MM.1S (cell line): ENCODE measurements around the gene KIAA1671.

ENCODE experiments used
- DNase-seq: peaks from one replicate; pipeline ENCODE4 v3.0.0-alpha.2; 2015
- H2AFZ ChIP-seq: fragments of 300-600 bp; sonication (generic); 2 replicates; pipeline ENCODE4 v1.6.0; 2016; ENCODE audit warnings: antibody characterized with exemption, low read length
- H3F3A ChIP-seq: fragments of 300-600 bp; sonication (generic); 2 replicates; pipeline ENCODE4 v1.6.1; 2016; ENCODE audit warnings: mild to moderate bottlenecking, antibody characterized with exemption, low read length, moderate library complexity, mixed read lengths; ENCODE audit not compliant: insufficient read depth
- H3K27ac ChIP-seq: fragments of 300-600 bp; sonication (generic); 2 replicates; pipeline ENCODE4 v1.5.1; 2016; ENCODE audit warnings: mild to moderate bottlenecking, low read length
- H3K27me3 ChIP-seq: fragments of 300-600 bp; sonication (generic); replicated peaks from 2 replicates; pipeline ENCODE4 v1.6.0; 2016; ENCODE audit warnings: low read length; ENCODE audit not compliant: insufficient read depth
- H3K36me3 ChIP-seq: fragments of 300-600 bp; sonication (generic); replicated peaks from 2 replicates; pipeline ENCODE4 v1.6.1; 2016; ENCODE audit warnings: mild to moderate bottlenecking, low read length, mixed read lengths; ENCODE audit not compliant: insufficient read depth
- H3K4me1 ChIP-seq: fragments of 300-600 bp; sonication (generic); 2 replicates; pipeline ENCODE4 v1.6.1; 2016; ENCODE audit warnings: low read length, mixed read lengths
- H3K4me2 ChIP-seq: fragments of 300-600 bp; sonication (generic); 2 replicates; pipeline ENCODE4 v1.6.0; 2016; ENCODE audit warnings: low read depth, low read length
- H3K4me3 ChIP-seq: fragments of 300-600 bp; sonication (generic); 2 replicates; pipeline ENCODE4 v1.5.1; 2016; ENCODE audit warnings: low read length, mixed read lengths
- H3K79me2 ChIP-seq: fragments of 300-600 bp; sonication (generic); 2 replicates; pipeline ENCODE4 v1.6.1; 2016; ENCODE audit warnings: mixed run types, low read length, mixed read lengths
- H3K9ac ChIP-seq: fragments of 300-600 bp; sonication (generic); 2 replicates; pipeline ENCODE4 v1.6.1; 2016; ENCODE audit warnings: low read length, mixed read lengths
- H3K9me2 ChIP-seq: fragments of 300-600 bp; sonication (generic); replicated peaks from 2 replicates; pipeline ENCODE4 v1.6.1; 2016; ENCODE audit warnings: mild to moderate bottlenecking, low read length, mixed read lengths; ENCODE audit not compliant: insufficient read depth
- H3K9me3 ChIP-seq: fragments of 300-600 bp; sonication (generic); replicated peaks from 2 replicates; pipeline ENCODE4 v1.6.1; 2016; ENCODE audit warnings: mild to moderate bottlenecking, low read length, mixed read lengths; ENCODE audit not compliant: insufficient read depth
- H4K20me1 ChIP-seq: fragments of 300-600 bp; sonication (generic); 2 replicates; pipeline ENCODE4 v1.6.1; 2016; ENCODE audit warnings: mild to moderate bottlenecking, low read length, moderate library complexity, mixed read lengths; ENCODE audit not compliant: insufficient read depth
- EZH2 ChIP-seq: fragments of 300-600 bp; sonication (generic); optimal IDR thresholded peaks from 2 replicates; pipeline ENCODE3; 2017; ENCODE audit warnings: low read depth, mild to moderate bottlenecking, antibody characterized with exemption, low read length, mixed read lengths
- EZH2phosphoT487 ChIP-seq: fragments of 300-600 bp; sonication (generic); IDR thresholded peaks from 2 replicates; pipeline ENCODE4 v1.6.1; 2018; ENCODE audit warnings: antibody characterized with exemption, low read length
- TF ChIP-seq, protein P1 (sequence below): fragments of 300-600 bp; sonication (generic); IDR thresholded peaks from 2 replicates; pipeline ENCODE4 v1.5.1; 2016; ENCODE audit warnings: antibody characterized with exemption, low read length, mixed read lengths

The KIAA1671 gene

DNA sequence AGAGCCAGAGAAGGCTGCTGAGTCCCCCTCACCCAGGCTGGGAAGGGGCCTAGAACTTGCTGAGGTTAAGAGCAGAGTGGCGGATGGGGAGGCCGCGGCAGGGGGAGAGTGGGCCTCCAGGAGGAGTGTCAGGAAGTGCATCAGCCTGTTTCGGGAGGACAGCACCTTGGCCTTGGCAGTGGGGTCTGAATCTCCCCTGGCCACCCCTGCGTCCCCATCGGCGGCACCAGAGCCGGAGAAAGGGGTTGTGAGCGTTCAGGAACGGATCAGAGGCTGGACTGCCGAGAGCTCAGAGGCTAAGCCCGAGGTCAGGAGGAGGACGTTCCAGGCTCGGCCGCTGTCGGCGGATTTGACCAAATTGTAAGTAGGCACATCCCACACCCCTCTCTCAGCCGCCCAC, 76.7 kb downstream of the KIAA1671 start:
- no peaks in the 10 kb centered on the region for H4K20me1 ChIP-seq
- no peak overlapping the region for H2AFZ ChIP-seq
- H3K4me1 ChIP-seq: peaks cover 10% of the 10 kb centered on the region
- no peak for DNase-seq
- no peak overlapping the region for H3K4me2 ChIP-seq
- no peak overlapping the region for H3K4me3 ChIP-seq
- TF ChIP-seq EZH2phosphoT487 (no peak), EZH2 (no peak)
- TF ChIP-seq, protein P1, sequence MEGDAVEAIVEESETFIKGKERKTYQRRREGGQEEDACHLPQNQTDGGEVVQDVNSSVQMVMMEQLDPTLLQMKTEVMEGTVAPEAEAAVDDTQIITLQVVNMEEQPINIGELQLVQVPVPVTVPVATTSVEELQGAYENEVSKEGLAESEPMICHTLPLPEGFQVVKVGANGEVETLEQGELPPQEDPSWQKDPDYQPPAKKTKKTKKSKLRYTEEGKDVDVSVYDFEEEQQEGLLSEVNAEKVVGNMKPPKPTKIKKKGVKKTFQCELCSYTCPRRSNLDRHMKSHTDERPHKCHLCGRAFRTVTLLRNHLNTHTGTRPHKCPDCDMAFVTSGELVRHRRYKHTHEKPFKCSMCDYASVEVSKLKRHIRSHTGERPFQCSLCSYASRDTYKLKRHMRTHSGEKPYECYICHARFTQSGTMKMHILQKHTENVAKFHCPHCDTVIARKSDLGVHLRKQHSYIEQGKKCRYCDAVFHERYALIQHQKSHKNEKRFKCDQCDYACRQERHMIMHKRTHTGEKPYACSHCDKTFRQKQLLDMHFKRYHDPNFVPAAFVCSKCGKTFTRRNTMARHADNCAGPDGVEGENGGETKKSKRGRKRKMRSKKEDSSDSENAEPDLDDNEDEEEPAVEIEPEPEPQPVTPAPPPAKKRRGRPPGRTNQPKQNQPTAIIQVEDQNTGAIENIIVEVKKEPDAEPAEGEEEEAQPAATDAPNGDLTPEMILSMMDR: no peak
- H3K27ac ChIP-seq: no peak overlapping the region
- H3K79me2 ChIP-seq: no peaks in the 10 kb centered on the region
- no peaks in the 10 kb centered on the region for H3K27me3 ChIP-seq
- H3K36me3 ChIP-seq: no peaks in the 10 kb centered on the region
- H3K9ac ChIP-seq: no peak overlapping the region
- no peaks in the 10 kb centered on the region for H3F3A ChIP-seq
- H3K9me3 ChIP-seq: no peaks in the 10 kb centered on the region
- H3K9me2 ChIP-seq: no peaks in the 10 kb centered on the region

DNA sequence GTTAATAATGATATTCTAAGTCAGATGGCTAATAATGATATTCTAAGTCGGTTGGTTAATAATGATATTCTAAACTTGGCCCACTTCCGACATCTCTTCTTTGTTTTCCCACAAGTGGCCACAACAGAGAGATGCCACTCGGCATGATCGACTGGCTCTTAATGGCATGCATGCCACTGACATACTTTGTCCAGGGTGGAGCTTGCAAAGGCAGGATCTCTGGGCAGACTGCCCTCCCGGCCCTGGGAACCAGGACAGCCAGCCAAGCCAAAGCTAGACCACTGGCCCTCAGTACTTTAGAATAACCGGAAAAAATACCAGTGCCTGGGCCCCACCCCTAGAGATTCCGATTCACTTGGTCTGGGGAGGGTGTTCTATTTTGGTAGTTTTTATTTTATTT, 78.1 kb downstream of the KIAA1671 start:
- no peak for DNase-seq
- no peaks in the 10 kb centered on the region for H3K27me3 ChIP-seq
- no peaks in the 10 kb centered on the region for H3F3A ChIP-seq
- no peak overlapping the region for H3K9ac ChIP-seq
- H2AFZ ChIP-seq: no peak overlapping the region
- H3K36me3 ChIP-seq: no peaks in the 10 kb centered on the region
- no peaks in the 10 kb centered on the region for H3K9me3 ChIP-seq
- no peak overlapping the region for H3K27ac ChIP-seq
- H3K9me2 ChIP-seq: no peaks in the 10 kb centered on the region
- H3K4me2 ChIP-seq: no peak overlapping the region
- TF ChIP-seq, protein P1: no peak
- H4K20me1 ChIP-seq: no peaks in the 10 kb centered on the region
- no peak overlapping the region for H3K4me3 ChIP-seq
- H3K79me2 ChIP-seq: no peaks in the 10 kb centered on the region
- H3K4me1 ChIP-seq: peaks cover 10% of the 10 kb centered on the region

DNA sequence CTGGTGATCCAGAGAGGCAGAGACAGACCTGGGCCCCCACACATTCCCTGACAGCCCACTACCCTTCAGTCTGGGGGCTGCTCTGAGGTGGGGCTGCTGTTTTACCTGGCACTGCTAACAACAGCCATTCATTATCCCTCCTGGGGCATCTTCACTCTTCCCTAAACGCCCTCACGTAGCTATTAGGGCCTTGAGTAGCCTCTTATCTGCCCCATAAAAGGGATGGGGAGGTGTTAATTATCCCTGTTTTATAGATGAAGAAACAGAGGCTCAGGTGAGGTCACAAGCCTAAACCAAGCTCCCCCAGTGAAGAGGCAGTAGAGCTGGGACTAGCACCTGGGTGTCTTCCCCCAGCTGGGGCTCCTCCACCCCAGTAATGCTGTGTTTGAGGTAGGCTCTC, 79.5 kb downstream of the KIAA1671 start:
- Histone ChIP-seq H3K79me2 (no peaks in the 10 kb centered on the region), H3K4me3 (no peak overlapping the region), H3K4me2 (no peak overlapping the region), H2AFZ (no peak overlapping the region), H3K4me1 (peaks cover 5% of the 10 kb centered on the region), H3K36me3 (no peaks in the 10 kb centered on the region), H3F3A (no peaks in the 10 kb centered on the region), H4K20me1 (no peaks in the 10 kb centered on the region), H3K9me2 (no peaks in the 10 kb centered on the region), H3K27ac (no peak overlapping the region), H3K9ac (no peak overlapping the region), H3K9me3 (no peaks in the 10 kb centered on the region), H3K27me3 (no peaks in the 10 kb centered on the region)
- TF ChIP-seq EZH2phosphoT487 (no peak), EZH2 (no peak)
- TF ChIP-seq, protein P1: no peak
- DNase-seq: no peak

DNA sequence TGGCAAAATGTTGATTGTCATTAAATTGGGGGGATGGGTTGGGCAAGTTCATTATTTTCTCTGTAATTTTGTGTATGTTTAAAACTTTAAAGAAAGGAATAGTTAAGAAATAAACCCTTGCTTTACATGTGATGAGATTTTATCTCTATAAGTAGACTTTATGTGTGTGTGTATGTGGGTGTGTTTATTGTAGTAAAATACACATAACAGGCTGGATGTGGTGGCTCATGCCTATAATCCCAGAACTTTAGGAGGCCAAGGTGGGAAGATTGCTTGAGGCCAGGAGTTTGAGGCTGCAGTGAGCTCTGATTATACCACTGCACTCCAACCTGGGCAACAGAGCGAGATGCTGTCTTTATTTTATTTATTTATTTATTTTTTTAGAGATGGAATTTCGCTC, 83.2 kb downstream of the KIAA1671 start:
- Histone ChIP-seq H3K36me3 (no peaks in the 10 kb centered on the region), H3K9me2 (no peaks in the 10 kb centered on the region), H2AFZ (no peak overlapping the region), H3K4me2 (no peak overlapping the region), H3K79me2 (no peaks in the 10 kb centered on the region), H3K9me3 (no peaks in the 10 kb centered on the region), H3K4me3 (no peak overlapping the region), H3K27ac (no peak overlapping the region), H4K20me1 (no peaks in the 10 kb centered on the region), H3K4me1 (no peaks in the 10 kb centered on the region), H3F3A (no peaks in the 10 kb centered on the region), H3K27me3 (no peaks in the 10 kb centered on the region), H3K9ac (no peak overlapping the region)
- TF ChIP-seq EZH2phosphoT487 (no peak), EZH2 (no peak)
- DNase-seq: no peak
